Pancreas (tissue), 10 donors: ENCODE data around the gene DLX4. TPM values are rescaled to one million over a fixed set of nuclear protein-coding genes. Genes with fewer than 3 reads are reported as not detected.

Experiments used
- ATAC-seq, 4 donors: fragments of 200-7000 bp; cut with Tn5 transposase; one replicate each; pipeline versions ENCODE4 v1.8.0 to v1.9.1; 2020; ENCODE audit warnings: mild to moderate bottlenecking in 4 of 4, moderate library complexity in 4 of 4
- DNase-seq, 6 donors: peaks; one replicate each; pipeline ENCODE4 v3.0.0-alpha.2; 2020
- FAIRE-seq: peaks from 2 replicates; lab custom pipeline; 2012; peaks lifted over from hg19 to GRCh38; lab: Jason Lieb, UNC
- H3K27ac ChIP-seq, 4 donors: fragments of 200-600 bp; sonication (generic); 1 replicate in 3 of 4; 2 replicates in 1 of 4; pipeline versions ENCODE4 v1.5.0 to v1.8.0; 2020
- H3K27me3 ChIP-seq, 4 donors: fragments of 200-600 bp; one replicate each; pipeline ENCODE4 v1.8.0; 2021
- H3K36me3 ChIP-seq, 3 donors: fragments of 200-600 bp; sonication (generic) in 1 of 3; one replicate each; pipeline versions ENCODE4 v1.5.0 to v1.8.0; 2020 to 2021
- H3K4me1 ChIP-seq, 3 donors: fragments of 200-600 bp; one replicate each; pipeline ENCODE4 v1.8.0; 2021
- H3K4me3 ChIP-seq, 4 donors: fragments of 200-600 bp; sonication (generic) in 2 of 4; one replicate each; pipeline versions ENCODE4 v1.5.0 to v1.8.0; 2020 to 2021
- H3K9me3 ChIP-seq, 4 donors: fragments of 200-600 bp; one replicate each; pipeline ENCODE4 v1.8.0; 2021
- WGBS, 2 donors: extraction: QIAGEN DNeasy Blood & Tissue Kit; methylation state at CpG; one replicate each; pipeline ENCODE4 v1.1.7; 2013; 5-methylcytosine and 5-hydroxymethylcytosine counted together
- intact Hi-C, 3 donors: fragments of 100-400 bp; cut with DNase I; formaldehyde crosslinking; loops; one replicate each; pipeline versions ENCODE4 v1.11.1 to v1.14.2; 2022
- polyA plus RNA-seq, 2 donors: library from polyadenylated mRNA; stranded (reverse); fragments of 200-250 nt; gene quantifications; one replicate each; pipeline ENCODE4 v1.2.3, GENCODE V29; 2013
- total RNA-seq, 6 donors: library from RNA; stranded (reverse); fragmentation: NEBNext Ultra II Directional in 4 of 6; extraction: Animal tissue kit (Norgen Biotek cat#: 25700) in 4 of 6; gene quantifications; one replicate each; pipeline versions ENCODE4 v1.2.1 to v1.2.4, GENCODE V29; 2021 to 2023
- TF ChIP-seq, protein P1 (sequence below), 4 donors: fragments of 200-600 bp; sonication (generic) in 3 of 4; IDR thresholded peaks; one replicate each; pipeline versions ENCODE4 v1.5.0 to v1.8.0; 2021; ENCODE audit warnings: antibody characterized with exemption in 4 of 4
- donor health status: healthy with polysubstance abuse.
- donor health status: DM: no; HTN: no; CAD: no; lungs with moderate emphysema.
- donor health status: DM: no; HTN: no; CAD: no.
- donor health status: control.
- donor health status: control.
- donor health status: Bipolar disorder and iron deficiency.
- donor health status: DM: yes; HTN: yes; CAD: no.
- donor health status: DM: no; HTN: no; CAD: no.
- donor health status: DM: no; HTN: no; CAD: no.
- donor health status: DM: yes; HTN: yes; CAD: no.

DLX4 gene
- total and polyA plus RNA-seq, 8 donors: 0.16 to 0.30 (median 0.23) TPM; not detected in 3

GRCh38 chr17:49963309-49963625 lies 5.7 kb upstream of the DLX4 start:
- Histone ChIP-seq H3K36me3 (no peaks in the 10 kb centered on the region), H3K27me3 (peaks cover 0 to 34% (median 9%) of the 10 kb centered on the region in 4 donors), H3K4me1 (no peaks in the 10 kb centered on the region), H3K9me3 (no peaks in the 10 kb centered on the region), H3K27ac (no peak overlapping the region), H3K4me3 (no peak overlapping the region)
- WGBS, 2 donors: 31 to 34% methylated on average over 4 of the region's 4 CpGs
- ATAC-seq: no peak
- TF ChIP-seq, protein P1, sequence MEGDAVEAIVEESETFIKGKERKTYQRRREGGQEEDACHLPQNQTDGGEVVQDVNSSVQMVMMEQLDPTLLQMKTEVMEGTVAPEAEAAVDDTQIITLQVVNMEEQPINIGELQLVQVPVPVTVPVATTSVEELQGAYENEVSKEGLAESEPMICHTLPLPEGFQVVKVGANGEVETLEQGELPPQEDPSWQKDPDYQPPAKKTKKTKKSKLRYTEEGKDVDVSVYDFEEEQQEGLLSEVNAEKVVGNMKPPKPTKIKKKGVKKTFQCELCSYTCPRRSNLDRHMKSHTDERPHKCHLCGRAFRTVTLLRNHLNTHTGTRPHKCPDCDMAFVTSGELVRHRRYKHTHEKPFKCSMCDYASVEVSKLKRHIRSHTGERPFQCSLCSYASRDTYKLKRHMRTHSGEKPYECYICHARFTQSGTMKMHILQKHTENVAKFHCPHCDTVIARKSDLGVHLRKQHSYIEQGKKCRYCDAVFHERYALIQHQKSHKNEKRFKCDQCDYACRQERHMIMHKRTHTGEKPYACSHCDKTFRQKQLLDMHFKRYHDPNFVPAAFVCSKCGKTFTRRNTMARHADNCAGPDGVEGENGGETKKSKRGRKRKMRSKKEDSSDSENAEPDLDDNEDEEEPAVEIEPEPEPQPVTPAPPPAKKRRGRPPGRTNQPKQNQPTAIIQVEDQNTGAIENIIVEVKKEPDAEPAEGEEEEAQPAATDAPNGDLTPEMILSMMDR (IDR thresholded peaks at IDR 0.05): no peak
- DNase-seq: no peak
- intact Hi-C loops: no loop called here
- no peak for FAIRE-seq

- ATAC-seq (no peak), DNase-seq (no peak)
Measured at GRCh38 chr17:49963626-49964302, 5.2 kb upstream of the DLX4 start.

DNA sequence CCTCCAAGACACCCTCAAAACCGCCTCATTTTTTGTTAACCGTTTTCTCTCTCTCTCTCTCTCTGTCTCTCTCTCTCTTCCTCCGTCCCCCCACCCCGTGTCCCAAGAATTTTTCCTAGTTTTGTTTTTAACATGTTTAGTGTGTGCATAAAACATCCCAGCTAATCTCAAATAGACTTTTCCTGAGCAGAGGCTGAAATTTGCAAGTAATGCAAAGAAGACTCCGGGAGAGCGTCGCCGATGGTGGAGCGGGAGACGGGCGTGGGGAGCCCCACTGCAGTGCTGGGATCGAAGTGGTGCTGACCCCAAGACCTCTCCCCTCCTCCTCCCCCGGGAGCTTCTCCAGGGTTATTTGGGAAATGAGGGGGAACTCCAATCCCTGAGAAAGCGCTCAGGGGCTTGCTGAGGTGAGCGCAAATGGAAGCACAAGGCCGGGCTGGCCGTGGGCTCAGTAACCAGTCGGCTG lies 4.7 kb upstream of the DLX4 start:
- ATAC-seq (no peak), DNase-seq (no peak), FAIRE-seq (no peak)
- H3K27me3 ChIP-seq: peaks cover 0 to 42% (median 9%) of the 10 kb centered on the region in 4 donors
- TF ChIP-seq, protein P1 (IDR thresholded peaks at IDR 0.05): no peak
- WGBS, 2 donors: 10 to 11% methylated on average over 18 of the region's 18 CpGs
- intact Hi-C loops: no loop called here
- peaks cover 0 to 3% (median 0%) of the 10 kb centered on the region in 3 donors for H3K4me1 ChIP-seq
- H3K9me3 ChIP-seq: no peaks in the 10 kb centered on the region
- H3K27ac ChIP-seq: no peak overlapping the region
- no peak overlapping the region for H3K4me3 ChIP-seq
- H3K36me3 ChIP-seq: no peaks in the 10 kb centered on the region

More at GRCh38 chr17:49963626-49964302, 5.2 kb upstream of the DLX4 start:
- no peaks in the 10 kb centered on the region for H3K9me3 ChIP-seq
- TF ChIP-seq, protein P1 (IDR thresholded peaks at IDR 0.05): no peak
- H3K36me3 ChIP-seq: no peaks in the 10 kb centered on the region
- no peaks in the 10 kb centered on the region for H3K4me1 ChIP-seq
- H3K27me3 ChIP-seq: peaks cover 0 to 36% (median 9%) of the 10 kb centered on the region in 4 donors
- H3K27ac ChIP-seq: no peak overlapping the region
- FAIRE-seq: no peak
- intact Hi-C loops: no loop called here
- WGBS, 2 donors: 9 to 13% methylated on average over 36 to 52 of the region's 52 CpGs
- H3K4me3 ChIP-seq: no peak overlapping the region

DNA sequence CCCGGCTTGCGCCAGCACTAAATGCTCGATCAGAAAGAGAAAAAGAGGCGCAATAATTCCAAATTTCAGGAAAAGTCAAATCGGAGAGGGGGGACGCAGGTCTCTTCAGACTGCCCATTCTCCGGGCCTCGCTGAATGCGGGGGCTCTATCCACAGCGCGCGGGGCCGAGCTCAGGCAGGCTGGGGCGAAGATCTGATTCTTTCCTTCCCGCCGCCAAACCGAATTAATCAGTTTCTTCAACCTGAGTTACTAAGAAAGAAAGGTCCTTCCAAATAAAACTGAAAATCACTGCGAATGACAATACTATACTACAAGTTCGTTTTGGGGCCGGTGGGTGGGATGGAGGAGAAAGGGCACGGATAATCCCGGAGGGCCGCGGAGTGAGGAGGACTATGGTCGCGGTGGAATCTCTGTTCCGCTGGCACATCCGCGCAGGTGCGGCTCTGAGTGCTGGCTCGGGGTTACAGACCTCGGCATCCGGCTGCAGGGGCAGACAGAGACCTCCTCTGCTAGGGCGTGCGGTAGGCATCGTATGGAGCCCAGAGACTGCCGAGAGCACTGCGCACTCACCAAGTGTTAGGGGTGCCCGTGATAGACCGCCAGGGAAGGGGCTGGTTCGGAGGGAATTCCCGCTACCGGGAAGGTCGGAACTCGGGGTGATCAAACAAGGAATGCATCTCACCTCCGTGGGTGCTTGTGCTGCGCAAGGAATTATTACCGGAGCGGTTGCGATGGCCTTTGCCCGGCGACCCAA lies 4.0 kb upstream of the DLX4 start:
- ATAC-seq: no peak

More for the DNA sequence above, 4.0 kb upstream of the DLX4 start:
- WGBS, 2 donors: 8 to 11% methylated on average over 52 of the region's 52 CpGs
- Histone ChIP-seq H3K4me3 (no peak overlapping the region), H3K4me1 (peaks cover 0 to 5% (median 0%) of the 10 kb centered on the region in 3 donors), H3K27ac (no peak overlapping the region), H3K36me3 (no peaks in the 10 kb centered on the region), H3K9me3 (no peaks in the 10 kb centered on the region), H3K27me3 (peaks cover 0 to 44% (median 9%) of the 10 kb centered on the region in 4 donors)
- no peak for DNase-seq
- TF ChIP-seq, protein P1 (IDR thresholded peaks at IDR 0.05): no peak
- intact Hi-C loops: no loop called here
- FAIRE-seq: no peak
